CD4-positive, alpha-beta T cell (primary cell): ENCODE results near the gene COG5. TPM values are rescaled to one million over a fixed set of nuclear protein-coding genes. Genes with fewer than 3 reads are reported as not detected.

Source experiments
- ATAC-seq: fragments of 200-7000 bp; cut with Tn5 transposase; one replicate; pipeline ENCODE4 v1.10.0; 2022; ENCODE audit warnings: mild to moderate bottlenecking; ENCODE audit not compliant: poor library complexity
- CTCF ChIA-PET: fragments of 350-600 bp; sonication (Branson Sonifier 250); formaldehyde crosslinking; loops from one replicate; lab custom pipeline; 2021; ENCODE audit warnings: antibody characterized with exemption, inconsistent platforms; lab: Charles Lee
- POLR2A ChIA-PET: fragments of 350-600 bp; sonication (Branson Sonifier 250); formaldehyde crosslinking; loops from one replicate; lab custom pipeline; 2021; ENCODE audit warnings: antibody characterized with exemption, inconsistent platforms; lab: Charles Lee
- DNase-seq, 14 experiments: peaks; one replicate each; pipeline ENCODE4 v3.0.0-alpha.2; 2013 to 2020; ENCODE audit warnings: mixed read lengths in 2 of 14
- H3K27ac ChIP-seq, 2 donors: one replicate each; pipeline versions ENCODE4 v1.5.1 to v1.7.0; 2013; ENCODE audit warnings: low read length in 2 of 2, low read depth in 1 of 2, mild to moderate bottlenecking in 1 of 2
- H3K27me3 ChIP-seq, 2 experiments: 1 replicate in 1 of 2; 2 replicates in 1 of 2; pipeline versions ENCODE4 v1.6.1 to v1.7.0; 2013; ENCODE audit warnings: low read length in 2 of 2, control low read depth in 1 of 2, mild to moderate bottlenecking in 1 of 2, moderate library complexity in 1 of 2; ENCODE audit not compliant: insufficient read depth in 2 of 2, control insufficient read depth in 1 of 2
- H3K36me3 ChIP-seq: one replicate; pipeline ENCODE4 v1.6.1; 2013; ENCODE audit warnings: low read length, control low read depth; ENCODE audit not compliant: insufficient read depth
- H3K4me1 ChIP-seq: one replicate; pipeline ENCODE4 v1.6.1; 2013; ENCODE audit warnings: low read length, control low read depth; ENCODE audit not compliant: insufficient read depth
- H3K4me3 ChIP-seq: one replicate; pipeline ENCODE4 v1.5.1; 2013; ENCODE audit warnings: mild to moderate bottlenecking, low read length, moderate library complexity
- H3K9me3 ChIP-seq, 2 experiments: 1 replicate in 1 of 2; 2 replicates in 1 of 2; pipeline versions ENCODE4 v1.6.1 to v1.7.0; 2013; ENCODE audit warnings: low read length in 2 of 2, mild to moderate bottlenecking in 2 of 2, control low read depth in 1 of 2, moderate library complexity in 1 of 2; ENCODE audit not compliant: control insufficient read depth in 1 of 2, insufficient read depth in 1 of 2
- H3K27ac Mint-ChIP-seq: one replicate; pipeline ENCODE4 v1.8.0; 2020; ENCODE audit warnings: mixed read lengths
- H3K27me3 Mint-ChIP-seq: one replicate; pipeline ENCODE4 v1.8.0; 2021; ENCODE audit warnings: mixed read lengths
- H3K36me3 Mint-ChIP-seq: one replicate; pipeline ENCODE4 v1.8.0; 2021; ENCODE audit warnings: low read depth, mixed read lengths
- H3K4me1 Mint-ChIP-seq: one replicate; pipeline ENCODE4 v1.8.0; 2021; ENCODE audit warnings: low read depth, mixed read lengths
- H3K4me3 Mint-ChIP-seq: one replicate; pipeline ENCODE4 v1.8.0; 2020; ENCODE audit warnings: mild to moderate bottlenecking, mixed read lengths
- H3K9me3 Mint-ChIP-seq: one replicate; pipeline ENCODE4 v1.8.0; 2020; ENCODE audit warnings: mixed read lengths
- intact Hi-C, 2 experiments: fragments of 100-400 bp; cut with DNase I in 1 of 2; cut with micrococcal nuclease in 1 of 2; formaldehyde crosslinking; loops; one replicate each; pipeline versions ENCODE4 v1.15.1 to v1.9.0; 2023 to 2025; cut with DNase I, micrococcal nuclease
- total RNA-seq, 174 experiments: library from RNA in 2 of 174; stranded (reverse) in 2 of 174; gene quantifications; one replicate each; pipeline ENCODE4 v1.2.3 and lab custom pipeline; 2021 to 2026
- TF ChIP-seq, protein P1 (sequence below): fragments of 200-600 bp; IDR thresholded peaks from one replicate; pipeline ENCODE4 v1.8.0; 2022; ENCODE audit warnings: antibody characterized with exemption, mild to moderate bottlenecking

The COG5 gene
- total RNA-seq, 2 experiments from 2014 or later = 43.4 to 44.5 TPM

DNA sequence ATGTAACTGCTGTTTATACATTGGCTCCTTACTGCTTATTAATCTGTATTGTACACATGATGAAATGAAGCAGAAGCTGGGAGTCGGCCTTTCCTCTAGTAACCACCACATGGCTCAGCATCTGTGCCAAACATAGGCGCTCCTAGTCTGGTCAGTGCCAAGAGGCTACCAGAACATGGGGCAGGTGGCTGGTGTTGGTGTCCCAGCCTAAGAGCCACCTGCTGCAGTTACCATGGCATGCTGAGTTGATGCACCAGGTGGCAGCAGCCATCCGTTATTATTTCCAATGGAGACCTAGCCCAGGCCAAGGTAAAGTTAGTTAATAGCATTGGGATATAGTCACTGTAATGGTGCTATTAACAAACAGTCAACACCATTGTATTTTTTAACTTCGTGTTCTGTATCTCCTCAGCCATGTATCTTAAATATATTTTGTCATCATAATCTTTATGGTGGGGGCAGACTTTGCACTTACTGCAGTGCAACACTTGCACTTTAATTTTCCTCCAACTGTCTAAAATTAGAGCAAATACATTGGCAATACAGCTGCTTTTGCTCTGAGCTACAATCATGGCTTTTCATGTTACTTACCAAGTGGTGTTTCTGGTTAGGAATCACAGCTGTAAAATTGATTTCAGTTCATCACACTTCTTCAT is 361.8 kb downstream of the COG5 start:
- H3K27ac Mint-ChIP-seq = peak overlapping the region; percentile 19
- peak in 7 of 14 experiments; percentile 13 to 52 (median 25) for DNase-seq
- Histone ChIP-seq H3K27ac (no peak overlapping the region), H3K4me3 (no peak overlapping the region), H3K27me3 (no peaks in the 10 kb centered on the region), H3K4me1 (no peaks in the 10 kb centered on the region), H3K9me3 (no peaks in the 10 kb centered on the region), H3K36me3 (peaks cover 94% of the 10 kb centered on the region)
- POLR2A ChIA-PET = interaction anchor here (0.9 to 3.6 kb wide), 2 partner anchors 33 to 378 kb away, joined by 3 to 17 read pairs; partner anchors contain the start of genes BCAP29 and HBP1
- no peaks in the 10 kb centered on the region for H3K4me1 Mint-ChIP-seq
- H3K27me3 Mint-ChIP-seq = no peaks in the 10 kb centered on the region
- ATAC-seq = peak; percentile 72
- H3K4me3 Mint-ChIP-seq = no peak overlapping the region
- TF ChIP-seq, protein P1, sequence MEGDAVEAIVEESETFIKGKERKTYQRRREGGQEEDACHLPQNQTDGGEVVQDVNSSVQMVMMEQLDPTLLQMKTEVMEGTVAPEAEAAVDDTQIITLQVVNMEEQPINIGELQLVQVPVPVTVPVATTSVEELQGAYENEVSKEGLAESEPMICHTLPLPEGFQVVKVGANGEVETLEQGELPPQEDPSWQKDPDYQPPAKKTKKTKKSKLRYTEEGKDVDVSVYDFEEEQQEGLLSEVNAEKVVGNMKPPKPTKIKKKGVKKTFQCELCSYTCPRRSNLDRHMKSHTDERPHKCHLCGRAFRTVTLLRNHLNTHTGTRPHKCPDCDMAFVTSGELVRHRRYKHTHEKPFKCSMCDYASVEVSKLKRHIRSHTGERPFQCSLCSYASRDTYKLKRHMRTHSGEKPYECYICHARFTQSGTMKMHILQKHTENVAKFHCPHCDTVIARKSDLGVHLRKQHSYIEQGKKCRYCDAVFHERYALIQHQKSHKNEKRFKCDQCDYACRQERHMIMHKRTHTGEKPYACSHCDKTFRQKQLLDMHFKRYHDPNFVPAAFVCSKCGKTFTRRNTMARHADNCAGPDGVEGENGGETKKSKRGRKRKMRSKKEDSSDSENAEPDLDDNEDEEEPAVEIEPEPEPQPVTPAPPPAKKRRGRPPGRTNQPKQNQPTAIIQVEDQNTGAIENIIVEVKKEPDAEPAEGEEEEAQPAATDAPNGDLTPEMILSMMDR = peak; percentile 23
- intact Hi-C loops = loop anchor here (2.0 to 10.0 kb wide), 3 partner anchors 525 to 673 kb away; no protein-coding TSS in a partner anchor
- H3K9me3 Mint-ChIP-seq = no peaks in the 10 kb centered on the region
- H3K36me3 Mint-ChIP-seq = peaks cover 98% of the 10 kb centered on the region
- CTCF ChIA-PET = interaction anchor here (1.0 to 1.1 kb wide), 2 partner anchors 13 to 32 kb away, joined by 3 read pairs; no protein-coding TSS in a partner anchor

DNA sequence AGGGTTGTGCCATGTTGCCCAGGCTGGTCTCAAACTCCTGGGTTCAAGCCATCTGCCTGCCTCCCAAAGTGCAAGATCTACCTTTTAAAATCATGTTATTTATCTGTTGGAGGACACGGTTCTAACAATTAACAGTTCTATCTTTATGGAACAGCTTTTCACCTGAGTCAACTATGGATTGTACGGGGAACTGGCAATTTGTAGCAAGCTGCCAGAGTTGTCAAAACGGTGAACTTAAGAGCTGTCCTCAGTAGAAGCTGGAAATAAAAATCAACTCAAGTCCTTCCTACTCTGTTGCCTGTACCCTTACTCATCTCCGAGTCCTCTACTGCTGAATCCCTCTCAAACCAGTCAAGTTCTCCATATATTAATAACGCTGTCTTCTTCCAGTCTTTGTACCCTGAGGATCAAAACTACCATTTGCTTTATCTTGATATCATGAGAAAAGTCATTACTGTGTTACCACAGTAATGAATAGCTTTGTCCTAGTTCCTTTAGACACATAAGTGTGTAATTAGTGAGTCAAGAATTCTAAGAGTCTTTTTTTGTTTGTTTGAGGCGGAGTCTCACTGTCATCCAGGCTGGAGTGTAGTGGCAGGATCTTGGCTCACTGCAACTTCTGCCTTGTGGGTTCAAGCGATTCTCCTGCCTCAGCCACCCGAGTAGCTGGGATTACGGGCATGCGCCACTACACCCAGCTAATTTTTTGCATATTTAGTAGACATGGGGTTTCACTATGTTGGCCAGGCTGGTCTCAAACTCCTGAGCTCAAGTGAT is 366.7 kb downstream of the COG5 start:
- H3K36me3 ChIP-seq = peaks cover 97% of the 10 kb centered on the region
- intact Hi-C loops = loop anchor here in 1 of 2 experiments (2.0 to 10.0 kb wide), 2 partner anchors 14 to 558 kb away; no protein-coding TSS in a partner anchor
- peaks cover 91% of the 10 kb centered on the region for H3K36me3 Mint-ChIP-seq
- no peak for DNase-seq
- ChIA-PET CTCF (interaction anchor here (1.4 kb wide), 1 partner anchor 13 kb away, joined by 3 read pairs; no protein-coding TSS in a partner anchor), POLR2A (interaction anchor here (6.9 kb wide), 1 partner anchor 28 kb away, joined by 50 read pairs; the partner anchor contains the start of gene HBP1)
- TF ChIP-seq, protein P1 = no peak
- no peaks in the 10 kb centered on the region for H3K9me3 Mint-ChIP-seq
- H3K4me1 ChIP-seq = no peaks in the 10 kb centered on the region
- no peak overlapping the region for H3K4me3 ChIP-seq
- no peaks in the 10 kb centered on the region for H3K4me1 Mint-ChIP-seq
- peak overlapping the region; percentile 3 for H3K27ac Mint-ChIP-seq
- H3K27me3 Mint-ChIP-seq = no peaks in the 10 kb centered on the region
- H3K4me3 Mint-ChIP-seq = no peak overlapping the region
- no peaks in the 10 kb centered on the region for H3K9me3 ChIP-seq
- no peak overlapping the region for H3K27ac ChIP-seq
- ATAC-seq = no peak
- no peaks in the 10 kb centered on the region for H3K27me3 ChIP-seq

DNA sequence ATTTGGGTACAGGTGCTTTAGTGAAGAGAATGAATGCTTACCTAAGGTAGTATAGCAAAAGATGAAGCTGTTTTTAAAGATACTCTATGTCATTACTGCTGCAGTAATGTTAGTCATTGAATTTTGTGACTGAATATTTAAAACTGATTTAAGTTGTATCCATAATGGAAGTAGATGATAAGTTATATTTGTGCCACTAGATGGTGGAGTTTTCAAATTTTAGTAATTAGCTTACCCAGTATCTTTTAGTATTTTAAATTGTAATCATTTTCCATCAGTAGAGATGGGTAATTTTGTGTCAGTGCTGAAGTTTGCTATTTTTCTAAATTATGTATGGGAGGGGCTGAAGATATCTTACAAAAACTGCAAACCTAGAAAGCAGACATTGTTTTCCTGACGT is 369.7 kb downstream of the COG5 start:
- CTCF ChIA-PET = interaction anchor here (1.6 to 1.9 kb wide), 3 partner anchors 10 to 17 kb away, joined by 4 to 6 read pairs (median 4); no protein-coding TSS in a partner anchor
- no peak for DNase-seq
- H3K4me3 Mint-ChIP-seq = no peak overlapping the region
- intact Hi-C loops = loop anchor here in 1 of 2 experiments (10.0 kb wide), 1 partner anchor 561 kb away; no protein-coding TSS in a partner anchor
- peaks cover 91% of the 10 kb centered on the region for H3K36me3 Mint-ChIP-seq
- POLR2A ChIA-PET = interaction anchor here (1.4 to 6.9 kb wide), 2 partner anchors 9 to 25 kb away, joined by 3 to 50 read pairs; partner anchors contain the start of gene HBP1
- no peaks in the 10 kb centered on the region for H3K9me3 ChIP-seq
- no peaks in the 10 kb centered on the region for H3K27me3 Mint-ChIP-seq
- H3K9me3 Mint-ChIP-seq = no peaks in the 10 kb centered on the region
- H3K27ac Mint-ChIP-seq = peak overlapping the region; percentile 40
- H3K27me3 ChIP-seq = no peaks in the 10 kb centered on the region
- no peaks in the 10 kb centered on the region for H3K4me1 ChIP-seq
- peaks cover 4% of the 10 kb centered on the region for H3K4me1 Mint-ChIP-seq
- no peak overlapping the region for H3K27ac ChIP-seq
- H3K4me3 ChIP-seq = no peak overlapping the region
- no peak for ATAC-seq
- TF ChIP-seq, protein P1 = no peak
- peaks cover 97% of the 10 kb centered on the region for H3K36me3 ChIP-seq
